Panc1 (cell line): ENCODE results near the gene UNC5CL.

Source experiments
- POLR2AphosphoS5 ChIP-seq: IDR thresholded peaks from 2 replicates; pipeline ENCODE4 v1.6.1; 2012; ENCODE audit warnings: mild to moderate bottlenecking, low read depth, low read length, moderate library complexity
- SIN3A ChIP-seq: IDR thresholded peaks from 2 replicates; pipeline ENCODE4 v1.6.1; 2012; ENCODE audit warnings: low read depth, mild to moderate bottlenecking, low read length, moderate library complexity, borderline replicate concordance; ENCODE audit not compliant: insufficient read depth
- TCF7L2 ChIP-seq: IDR thresholded peaks from 2 replicates; pipeline ENCODE4 v1.6.1; 2011; ENCODE audit warnings: mild to moderate bottlenecking, low read depth, low read length, inconsistent platforms
- TF ChIP-seq, protein P1 (sequence below): fragments of 450-650 bp; IDR thresholded peaks from 2 replicates; pipeline ENCODE4 v1.5.1; 2017; ENCODE audit warnings: mild to moderate bottlenecking
- TF ChIP-seq, protein P2 (sequence below), 2 experiments: IDR thresholded peaks; 2 replicates each; pipeline ENCODE4 v1.6.1; 2011 to 2012; ENCODE audit warnings: low read depth in 2 of 2, control low read depth in 1 of 2, low read length in 1 of 2, mild to moderate bottlenecking in 1 of 2, moderate library complexity in 1 of 2; ENCODE audit not compliant: insufficient read depth in 1 of 2

DNA sequence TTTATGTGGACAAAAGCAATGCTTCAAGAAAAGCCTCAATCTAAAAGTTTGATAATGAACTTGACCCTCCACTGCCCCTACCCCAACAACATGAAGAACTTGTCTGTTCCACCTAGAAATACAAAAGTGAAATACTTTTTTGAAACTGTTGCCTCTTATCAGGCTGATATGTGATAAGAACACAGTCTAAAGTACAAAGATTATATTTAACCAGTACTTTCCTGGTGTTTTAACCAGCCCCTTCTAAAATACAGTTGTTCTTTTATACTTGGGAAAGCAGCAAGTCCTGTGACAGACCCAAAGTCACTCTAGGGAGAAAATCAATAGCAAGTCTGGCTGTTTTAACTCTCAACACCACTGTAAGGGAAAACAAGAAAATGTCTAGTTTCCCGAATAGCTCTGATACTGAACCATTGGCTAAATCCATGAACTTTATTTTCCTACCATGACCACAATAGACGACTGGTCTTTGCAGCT, 26.6 kb upstream of the UNC5CL start:
- TF ChIP-seq, protein P1, sequence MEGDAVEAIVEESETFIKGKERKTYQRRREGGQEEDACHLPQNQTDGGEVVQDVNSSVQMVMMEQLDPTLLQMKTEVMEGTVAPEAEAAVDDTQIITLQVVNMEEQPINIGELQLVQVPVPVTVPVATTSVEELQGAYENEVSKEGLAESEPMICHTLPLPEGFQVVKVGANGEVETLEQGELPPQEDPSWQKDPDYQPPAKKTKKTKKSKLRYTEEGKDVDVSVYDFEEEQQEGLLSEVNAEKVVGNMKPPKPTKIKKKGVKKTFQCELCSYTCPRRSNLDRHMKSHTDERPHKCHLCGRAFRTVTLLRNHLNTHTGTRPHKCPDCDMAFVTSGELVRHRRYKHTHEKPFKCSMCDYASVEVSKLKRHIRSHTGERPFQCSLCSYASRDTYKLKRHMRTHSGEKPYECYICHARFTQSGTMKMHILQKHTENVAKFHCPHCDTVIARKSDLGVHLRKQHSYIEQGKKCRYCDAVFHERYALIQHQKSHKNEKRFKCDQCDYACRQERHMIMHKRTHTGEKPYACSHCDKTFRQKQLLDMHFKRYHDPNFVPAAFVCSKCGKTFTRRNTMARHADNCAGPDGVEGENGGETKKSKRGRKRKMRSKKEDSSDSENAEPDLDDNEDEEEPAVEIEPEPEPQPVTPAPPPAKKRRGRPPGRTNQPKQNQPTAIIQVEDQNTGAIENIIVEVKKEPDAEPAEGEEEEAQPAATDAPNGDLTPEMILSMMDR = no peak
- TF ChIP-seq POLR2AphosphoS5 (no peak), SIN3A (no peak), TCF7L2 (no peak)
- TF ChIP-seq, protein P2, sequence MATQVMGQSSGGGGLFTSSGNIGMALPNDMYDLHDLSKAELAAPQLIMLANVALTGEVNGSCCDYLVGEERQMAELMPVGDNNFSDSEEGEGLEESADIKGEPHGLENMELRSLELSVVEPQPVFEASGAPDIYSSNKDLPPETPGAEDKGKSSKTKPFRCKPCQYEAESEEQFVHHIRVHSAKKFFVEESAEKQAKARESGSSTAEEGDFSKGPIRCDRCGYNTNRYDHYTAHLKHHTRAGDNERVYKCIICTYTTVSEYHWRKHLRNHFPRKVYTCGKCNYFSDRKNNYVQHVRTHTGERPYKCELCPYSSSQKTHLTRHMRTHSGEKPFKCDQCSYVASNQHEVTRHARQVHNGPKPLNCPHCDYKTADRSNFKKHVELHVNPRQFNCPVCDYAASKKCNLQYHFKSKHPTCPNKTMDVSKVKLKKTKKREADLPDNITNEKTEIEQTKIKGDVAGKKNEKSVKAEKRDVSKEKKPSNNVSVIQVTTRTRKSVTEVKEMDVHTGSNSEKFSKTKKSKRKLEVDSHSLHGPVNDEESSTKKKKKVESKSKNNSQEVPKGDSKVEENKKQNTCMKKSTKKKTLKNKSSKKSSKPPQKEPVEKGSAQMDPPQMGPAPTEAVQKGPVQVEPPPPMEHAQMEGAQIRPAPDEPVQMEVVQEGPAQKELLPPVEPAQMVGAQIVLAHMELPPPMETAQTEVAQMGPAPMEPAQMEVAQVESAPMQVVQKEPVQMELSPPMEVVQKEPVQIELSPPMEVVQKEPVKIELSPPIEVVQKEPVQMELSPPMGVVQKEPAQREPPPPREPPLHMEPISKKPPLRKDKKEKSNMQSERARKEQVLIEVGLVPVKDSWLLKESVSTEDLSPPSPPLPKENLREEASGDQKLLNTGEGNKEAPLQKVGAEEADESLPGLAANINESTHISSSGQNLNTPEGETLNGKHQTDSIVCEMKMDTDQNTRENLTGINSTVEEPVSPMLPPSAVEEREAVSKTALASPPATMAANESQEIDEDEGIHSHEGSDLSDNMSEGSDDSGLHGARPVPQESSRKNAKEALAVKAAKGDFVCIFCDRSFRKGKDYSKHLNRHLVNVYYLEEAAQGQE (IDR thresholded peaks at IDR 0.05; ENCODE audit: insufficient read depth in 1 of 2, low read depth in 2 of 2, low read length in 1 of 2) = no peak
